Endothelial cell (in vitro differentiated cells): ENCODE measurements around the gene RASSF7. TPM values are rescaled to one million over a fixed set of nuclear protein-coding genes. Genes with fewer than 3 reads are reported as not detected.

Experiments used
- DNase-seq: peaks from one replicate; pipeline ENCODE4 v3.0.0; 2021; ENCODE audit warnings: low spot score
- H3K27ac Mint-ChIP-seq: one replicate; pipeline ENCODE4 v1.8.0; 2021; ENCODE audit warnings: mixed read lengths, inconsistent platforms; ENCODE audit not compliant: unreplicated experiment
- H3K27me3 Mint-ChIP-seq: one replicate; pipeline ENCODE4 v1.8.0; 2021; ENCODE audit warnings: mild to moderate bottlenecking, moderate library complexity, mixed read lengths, inconsistent platforms; ENCODE audit not compliant: unreplicated experiment
- H3K36me3 Mint-ChIP-seq: one replicate; pipeline ENCODE4 v1.8.0; 2021; ENCODE audit warnings: mild to moderate bottlenecking, low read depth, mixed read lengths, inconsistent platforms; ENCODE audit not compliant: unreplicated experiment
- H3K4me1 Mint-ChIP-seq: one replicate; pipeline ENCODE4 v1.8.0; 2021; ENCODE audit warnings: mild to moderate bottlenecking, mixed read lengths, inconsistent platforms; ENCODE audit not compliant: unreplicated experiment
- H3K4me3 Mint-ChIP-seq: one replicate; pipeline ENCODE4 v1.8.0; 2021; ENCODE audit warnings: mild to moderate bottlenecking, mixed read lengths, inconsistent platforms; ENCODE audit not compliant: unreplicated experiment
- H3K9me3 Mint-ChIP-seq: one replicate; pipeline ENCODE4 v1.8.0; 2021; ENCODE audit warnings: mixed read lengths, inconsistent platforms; ENCODE audit not compliant: unreplicated experiment
- CTCF ChIP-seq: fragments of 200-600 bp; sonication (generic); IDR thresholded peaks from one replicate; pipeline ENCODE4 v1.5.0; 2021; ENCODE audit warnings: antibody characterized with exemption; ENCODE audit not compliant: unreplicated experiment
- long read RNA-seq: library from polyadenylated mRNA; unstranded; transcript quantifications from one replicate; pipeline ENCODE4 v2.0.0, GENCODE V29; 2020; ENCODE audit not compliant: unreplicated experiment
- total RNA-seq: library from RNA; stranded (reverse); fragmentation: NEBNext Ultra II Directional; extraction: Animal tissue kit (Norgen Biotek cat#: 25700); gene quantifications from one replicate; pipeline ENCODE4 v1.2.1, GENCODE V29; 2021; ENCODE audit not compliant: unreplicated experiment

The RASSF7 gene
- 8.9 TPM for total RNA-seq
- long read RNA-seq, transcript RASSF7-201 (4 exons, 1,731 nt): major isoform, 12 of 20 reads
- long read RNA-seq, partial matches to known transcripts: 0 of 20 reads
- long read RNA-seq, other reads (novel, unspliced or antisense): 7 of 20 reads

GRCh38 chr11:560305-561147 is at the start of gene RASSF7, which contains the start of gene LMNTD2:
Gene RASSF7, plus strand, starts transcription at chr11:560970. Its CDS starts 799 bp downstream, at chr11:561769.
Gene LMNTD2, minus strand, starts transcription at chr11:560738. Its CDS starts 22 bp downstream, at chr11:560716.
- Mint-ChIP-seq H3K9me3 (no peaks in the 10 kb centered on the region), H3K27me3 (peaks cover 20% of the 10 kb centered on the region), H3K36me3 (peaks cover 3% of the 10 kb centered on the region), H3K4me1 (peaks cover 3% of the 10 kb centered on the region), H3K27ac (peak within 1 kb of the TSS; percentile 9), H3K4me3 (peak within 1 kb of the TSS; percentile 88)
- DNase-seq: peak; percentile 96
- TF ChIP-seq CTCF: no peak

- Mint-ChIP-seq H3K27ac (no peak overlapping the region), H3K4me3 (no peak overlapping the region)
- DNase-seq: no peak
Observed at GRCh38 chr11:512761-513595, 47.8 kb upstream of the RASSF7 start.

GRCh38 chr11:514606-515005 is 46.2 kb upstream of the RASSF7 start:
- Mint-ChIP-seq H3K4me3 (no peak overlapping the region), H3K27ac (no peak overlapping the region), H3K36me3 (peaks cover 29% of the 10 kb centered on the region), H3K4me1 (no peaks in the 10 kb centered on the region), H3K9me3 (no peaks in the 10 kb centered on the region), H3K27me3 (peaks cover 14% of the 10 kb centered on the region)
- no peak for DNase-seq
- TF ChIP-seq CTCF: no peak

More at GRCh38 chr11:512761-513595, 47.8 kb upstream of the RASSF7 start:
- Mint-ChIP-seq H3K9me3 (no peaks in the 10 kb centered on the region), H3K36me3 (peaks cover 30% of the 10 kb centered on the region), H3K27me3 (peaks cover 11% of the 10 kb centered on the region), H3K4me1 (no peaks in the 10 kb centered on the region)
- TF ChIP-seq CTCF: no peak

- Mint-ChIP-seq H3K27me3 (peaks cover 13% of the 10 kb centered on the region), H3K4me1 (no peaks in the 10 kb centered on the region), H3K27ac (no peak overlapping the region), H3K4me3 (no peak overlapping the region), H3K36me3 (peaks cover 24% of the 10 kb centered on the region), H3K9me3 (no peaks in the 10 kb centered on the region)
- no peak for TF ChIP-seq CTCF
- DNase-seq: no peak
Observed at GRCh38 chr11:515131-515530, 45.6 kb upstream of the RASSF7 start.
